ENCODE data around the gene LTB. TPM values are rescaled to one million over a fixed set of nuclear protein-coding genes. Genes with fewer than 3 reads are reported as not detected.
A peak's percentile ranks its signal among the peaks of the same experiment; 100 is the strongest.

LTB gene
- total and polyA plus RNA-seq, 9 of the 15 experiments (the other 6 are each of a cell fraction or from before 2014, with no cell fraction given), result 0.07 to 0.51 TPM; not detected in 7

GRCh38 chr6:31546339-31546957 lies 35.8 kb downstream of the LTB start, which contains the start of gene ATP6V1G2:
Gene ATP6V1G2, minus strand, starts transcription at chr6:31546608. Its CDS starts 49 bp downstream, at chr6:31546559.
- WGBS (ENCODE audit: insufficient coverage, low coverage, missing lambda C conversion rate), result 13% methylated on average over 11 of the region's 11 CpGs
- H3K9me1 ChIP-seq (ENCODE audit: control insufficient read depth, insufficient read depth, low read length), result no peaks in the 10 kb centered on the region
- H4K20me1 ChIP-seq (replicated peaks; ENCODE audit: control insufficient read depth, insufficient read depth, low read length), result no peaks in the 10 kb centered on the region; the same call in 1 of the 2 replicates
- H2AFZ ChIP-seq (ENCODE audit: low read depth, low read length), result peak within 1 kb of the TSS; percentile 98
- ChIA-PET POLR2A (interaction anchor here (0.6 to 5.7 kb wide), 9 partner anchors 12 to 411 kb away, joined by 3 to 38 read pairs (median 5); partner anchors contain the start of gene BAG6), CTCF (ENCODE audit: low intra/inter-chr PET ratio) (interaction anchor here (0.5 to 2.3 kb wide), 8 partner anchors 51 to 406 kb away, joined by 3 to 78 read pairs (median 3); partner anchors contain the start of genes VARS1 and VWA7)
- no peaks in the 10 kb centered on the region for H3K27me3 ChIP-seq (ENCODE audit: control insufficient read depth in 2 of 2, insufficient read depth in 2 of 2, low read length in 2 of 2)
- peak within 1 kb of the TSS; percentile 96 for H3K4me2 ChIP-seq (ENCODE audit: insufficient read depth, low read length)
- H3K4me3 ChIP-seq, result peak within 1 kb of the TSS; percentile 52
- peak within 1 kb of the TSS; percentile 81 for H3K27ac ChIP-seq (ENCODE audit: extremely low read depth, low read depth, low read length)
- H3K9me3 ChIP-seq (replicated peaks; ENCODE audit: control insufficient read depth, insufficient read depth, low read depth, low read length), result no peaks in the 10 kb centered on the region
- H3K79me2 ChIP-seq (ENCODE audit: control insufficient read depth, insufficient read depth, low read length), result peaks cover 44% of the 10 kb centered on the region
- in situ Hi-C loops (cut with MboI), result loop anchor here (5.0 to 25.0 kb wide), 3 partner anchors 51 to 1416 kb away; partner anchors contain the start of genes BRD2, C6orf47, GPANK1 and HLA-DMA
- peaks cover 10 to 14% of the 10 kb centered on the region in 2 experiments; a peak in 4 of 5 replicates for H3K4me1 ChIP-seq (replicated peaks in 1 of 2; ENCODE audit: control insufficient read depth in 2 of 2, insufficient read depth in 2 of 2, low read length in 2 of 2)
- H3K9ac ChIP-seq (ENCODE audit: insufficient read depth in 1 of 2, low read depth in 2 of 2, low read length in 2 of 2), result peak within 1 kb of the TSS; percentile 84 to 91; a peak in 3 of 4 replicates
- FAIRE-seq (peak; percentile 90), ATAC-seq (peak; percentile 75), DNase-seq (ENCODE audit: extremely low read depth in 1 of 4, low spot score in 3 of 4) (peak; percentile 82 to 96 (median 84))
- H3K36me3 ChIP-seq (ENCODE audit: control insufficient read depth, insufficient read depth, low read length), result peaks cover 32% of the 10 kb centered on the region
- intact Hi-C loops (cut with micrococcal nuclease), result loop anchor here (1.0 to 10.0 kb wide), 6 partner anchors 34 to 280 kb away; partner anchors contain the start of genes GPANK1, HSPA1B, LY6G5C and VWA7
- BruUV-seq (replicated peaks), result no TSS peak
- TF ChIP-seq ID3 (CRISPR knock-in tag; IDR thresholded peaks at IDR 0.05) (no peak), ID3 (tag; IDR thresholded peaks at IDR 0.05) (no peak), TBP (optimal IDR thresholded peaks at IDR 0.05; ENCODE audit: low read depth, low read length) (peak; percentile 30), NELFE (IDR thresholded peaks at IDR 0.05; ENCODE audit: insufficient read depth, insufficient read length) (no peak), DDX20 (tag; IDR thresholded peaks at IDR 0.05; ENCODE audit: low read depth) (no peak), RUNX1 (IDR thresholded peaks at IDR 0.05; ENCODE audit: low read depth) (no peak), SMAD2 (IDR thresholded peaks at IDR 0.05; ENCODE audit: low read depth, low read length) (no peak), BHLHE40 (IDR thresholded peaks at IDR 0.05; ENCODE audit: low read length) (peak; percentile 42; the same call in 1 of the 2 replicates), YY1 (IDR thresholded peaks at IDR 0.05; ENCODE audit: borderline replicate concordance in 1 of 3, control insufficient read depth in 1 of 3, extremely low read depth in 1 of 3, insufficient read depth in 3 of 3, insufficient read length in 1 of 3, insufficient replicate concordance in 2 of 3, low read depth in 1 of 3, low read length in 2 of 3) (peak in 2 of 3 experiments; percentile 46 to 54), EGR1 (conservative IDR thresholded peaks at IDR 0.05) (peak; percentile 83), MYNN (IDR thresholded peaks at IDR 0.05) (peak; percentile 27; the same call in 1 of the 2 replicates), MYNN (CRISPR knock-in tag; IDR thresholded peaks at IDR 0.05) (no peak), ZNF253 (CRISPR knock-in tag; conservative IDR thresholded peaks at IDR 0.05) (no peak), MECOM (CRISPR knock-in tag; IDR thresholded peaks at IDR 0.05) (peak; percentile 63; the same call in 1 of the 2 replicates), RBM25 (IDR thresholded peaks at IDR 0.05; ENCODE audit: low read depth, low read length, severe bottlenecking) (no peak), EHMT2 (IDR thresholded peaks at IDR 0.05) (no peak), NR4A1 (CRISPR knock-in tag; IDR thresholded peaks at IDR 0.05) (no peak), NR4A1 (tag; IDR thresholded peaks at IDR 0.05) (0 out of 2 replicates have a peak, but pooled peaks have one; percentile 15), HLTF (IDR thresholded peaks at IDR 0.05) (no peak), ZBTB9 (CRISPR knock-in tag; IDR thresholded peaks at IDR 0.05) (no peak)

Measured in K562 (cell line).